GM18505 (cell line): ENCODE data around the gene ATP5F1D.
"Not testable (repeated sequence)": the region's sequence is repeated elsewhere in the genome, so short reads cannot be mapped to it uniquely, and the experiment has no call there.

ENCODE experiments used
- ATAC-seq: cut with Tn5 transposase; IDR thresholded peaks from one replicate; pipeline ENCODE4 v1.9.1; 2021; ENCODE audit not compliant: unreplicated experiment
- POLR2A ChIP-seq: IDR thresholded peaks from 4 replicates; pipeline ENCODE4 v1.6.1; 2011; ENCODE audit warnings: borderline replicate concordance; ENCODE audit not compliant: insufficient read depth, insufficient read length; ENCODE audit errors: extremely low read depth

Gene ATP5F1D

DNA sequence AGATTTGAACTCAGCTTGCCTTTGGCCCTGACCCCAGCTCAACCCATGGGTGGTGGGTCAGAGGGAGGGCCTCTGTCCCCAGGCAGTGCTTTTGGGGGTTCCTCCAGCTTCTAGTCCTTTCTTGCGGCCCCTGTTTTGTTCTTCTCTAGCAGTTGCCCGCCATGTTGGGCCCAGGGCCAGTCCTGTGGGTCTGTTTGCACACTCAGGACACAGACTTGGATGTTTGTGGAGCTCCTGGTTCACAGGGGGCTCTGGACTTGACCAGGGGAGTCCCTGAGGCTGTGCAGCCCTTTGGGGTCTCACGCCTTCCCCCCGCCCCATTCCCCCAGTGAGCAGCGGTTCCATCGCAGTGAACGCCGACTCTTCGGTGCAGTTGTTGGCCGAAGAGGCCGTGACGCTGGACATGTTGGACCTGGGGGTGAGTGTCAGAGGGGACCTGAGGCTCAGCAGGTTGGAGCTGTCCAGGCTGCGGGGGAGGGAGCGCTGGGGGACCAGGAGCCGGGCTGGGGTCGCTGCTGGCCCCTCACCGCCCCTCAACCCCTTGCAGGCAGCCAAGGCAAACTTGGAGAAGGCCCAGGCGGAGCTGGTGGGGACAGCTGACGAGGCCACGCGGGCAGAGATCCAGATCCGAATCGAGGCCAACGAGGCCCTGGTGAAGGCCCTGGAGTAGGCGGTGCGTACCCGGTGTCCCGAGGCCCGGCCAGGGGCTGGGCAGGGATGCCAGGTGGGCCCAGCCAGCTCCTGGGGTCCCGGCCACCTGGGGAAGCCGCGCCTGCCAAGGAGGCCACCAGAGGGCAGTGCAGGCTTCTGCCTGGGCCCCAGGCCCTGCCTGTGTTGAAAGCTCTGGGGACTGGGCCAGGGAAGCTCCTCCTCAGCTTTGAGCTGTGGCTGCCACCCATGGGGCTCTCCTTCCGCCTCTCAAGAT lies 2.5 kb downstream of the ATP5F1D start:
- no peak for ATAC-seq
- no peak for TF ChIP-seq POLR2A

DNA sequence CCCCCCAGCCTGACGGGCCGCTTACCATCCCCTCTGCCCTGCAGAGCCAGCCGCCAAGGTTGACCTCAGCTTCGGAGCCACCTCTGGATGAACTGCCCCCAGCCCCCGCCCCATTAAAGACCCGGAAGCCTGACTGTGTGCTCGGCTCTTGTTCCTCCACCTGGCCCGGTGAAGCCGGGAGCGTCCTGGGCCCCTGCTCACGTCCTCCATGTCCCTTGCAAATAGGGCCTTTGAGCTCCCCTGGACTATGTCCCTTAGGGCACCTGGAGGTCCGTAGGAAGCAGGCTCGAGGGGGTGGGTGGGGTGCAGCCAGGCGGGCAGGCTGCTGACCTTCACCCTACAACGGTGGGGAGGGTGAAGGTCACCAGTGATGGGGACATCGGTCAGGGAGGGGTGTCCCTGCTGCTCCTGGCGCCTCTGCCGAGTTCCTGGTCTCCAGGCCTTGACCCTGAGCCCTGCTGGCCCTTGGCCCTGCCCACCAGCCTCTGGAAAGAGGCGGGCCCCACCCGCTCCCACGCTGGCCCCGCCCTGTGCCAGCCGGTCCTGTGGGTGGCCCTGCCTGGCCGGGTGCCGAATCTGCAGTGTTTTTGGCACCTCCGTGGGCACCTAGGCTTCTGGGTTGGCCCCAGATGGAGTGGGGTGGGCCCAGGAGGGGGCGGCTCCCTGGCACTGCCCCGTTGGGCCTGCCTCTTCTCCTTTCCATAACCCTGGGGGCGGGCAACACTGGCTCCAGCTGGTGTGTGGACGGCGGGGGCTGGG lies 3.3 kb downstream of the ATP5F1D start:
- no peak for ATAC-seq
- TF ChIP-seq POLR2A: no peak

DNA sequence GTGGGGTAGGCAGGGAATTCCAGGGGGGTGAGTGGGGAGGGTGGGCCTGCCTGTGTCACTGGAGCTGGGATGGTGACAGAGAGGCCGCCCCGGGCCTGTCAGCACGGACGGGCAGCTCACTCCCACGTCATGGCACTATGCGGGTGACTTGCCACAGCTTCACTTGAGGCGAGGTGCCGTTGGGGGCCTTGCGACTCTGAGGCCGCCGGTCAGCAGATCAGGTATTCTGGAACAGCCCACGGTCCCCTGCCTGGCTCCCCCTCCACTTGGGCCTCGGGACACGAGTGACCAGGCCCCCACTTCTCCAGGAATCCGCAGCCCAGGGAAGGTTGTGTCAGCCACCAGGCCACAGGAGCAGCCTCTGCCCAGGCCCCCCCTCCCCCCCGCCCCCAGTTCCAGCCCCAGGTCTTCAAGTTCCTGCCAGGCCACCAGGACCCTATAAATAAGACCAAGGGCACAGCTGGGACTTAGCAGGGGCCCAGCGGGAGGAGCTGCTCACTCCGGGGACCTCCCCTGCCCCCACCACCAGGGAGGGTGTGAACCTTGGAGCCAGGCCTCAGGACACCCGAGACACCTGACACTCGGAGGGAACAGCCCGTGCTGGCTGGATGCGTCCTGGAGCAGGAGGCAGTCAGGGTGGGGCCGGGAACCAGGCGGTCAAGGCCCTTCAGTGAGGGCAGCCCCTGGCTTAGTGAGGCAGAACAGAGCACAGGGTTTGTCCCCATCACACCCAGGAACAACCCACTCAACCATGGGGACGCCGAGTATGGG lies 4.1 kb downstream of the ATP5F1D start:
- no peak for TF ChIP-seq POLR2A
- ATAC-seq: no peak

DNA sequence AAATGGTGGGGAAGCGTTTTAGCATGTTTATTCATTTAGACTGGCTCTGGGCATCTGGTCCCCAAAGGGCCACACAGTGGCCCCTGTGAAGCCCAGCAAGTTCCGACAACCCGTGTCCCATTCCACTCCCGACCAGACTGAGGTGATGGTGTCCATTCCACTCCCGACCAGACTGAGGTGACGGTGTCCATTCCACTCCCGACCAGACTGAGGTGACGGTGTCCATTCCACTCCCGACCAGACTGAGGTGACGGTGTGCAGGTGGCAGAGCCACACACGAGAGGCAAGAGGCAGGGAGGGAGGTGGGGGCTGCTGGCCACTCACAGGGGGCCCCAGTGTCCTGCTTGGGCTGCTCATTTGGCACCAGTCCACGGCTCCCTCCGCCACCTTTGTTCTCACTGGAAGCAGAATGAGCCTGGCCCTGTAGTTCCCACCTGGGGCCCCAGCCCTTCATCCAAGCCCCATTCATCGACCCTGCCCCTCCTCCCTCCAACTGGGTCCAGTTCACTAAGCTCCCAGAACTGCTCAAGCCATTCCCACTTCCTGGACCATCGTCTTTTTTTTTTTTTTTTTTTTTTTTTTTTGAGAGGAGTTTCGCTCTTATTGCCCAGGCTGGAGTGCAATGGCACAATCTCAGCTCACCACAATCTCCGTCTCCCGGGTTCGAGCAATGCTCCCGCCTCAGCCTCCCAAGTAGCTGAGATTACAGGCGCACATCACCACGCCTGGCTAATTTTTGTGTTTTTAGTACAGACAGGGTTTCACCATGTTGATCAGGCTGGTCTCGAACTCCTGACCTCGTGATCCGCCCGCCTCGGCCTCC lies 4.9 kb downstream of the ATP5F1D start:
- ATAC-seq: not testable (repeated sequence)

DNA sequence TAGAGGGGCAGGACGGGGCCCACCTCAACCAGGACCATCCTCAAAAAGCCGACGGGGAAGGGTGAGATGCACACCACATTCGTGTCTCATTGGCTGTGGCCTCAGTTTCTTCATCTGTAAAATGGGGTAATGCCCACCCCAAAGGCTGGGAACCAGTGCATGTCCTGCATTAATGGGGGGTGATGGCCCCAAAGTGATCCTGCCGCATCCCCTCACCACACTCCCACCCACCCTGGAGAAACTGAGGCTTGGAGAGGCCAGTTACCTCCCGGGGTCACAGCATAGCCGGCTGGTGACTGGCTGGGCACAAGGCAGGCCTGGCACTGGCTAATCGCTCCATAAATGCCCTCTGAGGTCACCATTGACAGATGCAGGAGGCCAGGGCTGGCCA lies 6.2 kb downstream of the ATP5F1D start:
- ATAC-seq: no peak
- no peak for TF ChIP-seq POLR2A

DNA sequence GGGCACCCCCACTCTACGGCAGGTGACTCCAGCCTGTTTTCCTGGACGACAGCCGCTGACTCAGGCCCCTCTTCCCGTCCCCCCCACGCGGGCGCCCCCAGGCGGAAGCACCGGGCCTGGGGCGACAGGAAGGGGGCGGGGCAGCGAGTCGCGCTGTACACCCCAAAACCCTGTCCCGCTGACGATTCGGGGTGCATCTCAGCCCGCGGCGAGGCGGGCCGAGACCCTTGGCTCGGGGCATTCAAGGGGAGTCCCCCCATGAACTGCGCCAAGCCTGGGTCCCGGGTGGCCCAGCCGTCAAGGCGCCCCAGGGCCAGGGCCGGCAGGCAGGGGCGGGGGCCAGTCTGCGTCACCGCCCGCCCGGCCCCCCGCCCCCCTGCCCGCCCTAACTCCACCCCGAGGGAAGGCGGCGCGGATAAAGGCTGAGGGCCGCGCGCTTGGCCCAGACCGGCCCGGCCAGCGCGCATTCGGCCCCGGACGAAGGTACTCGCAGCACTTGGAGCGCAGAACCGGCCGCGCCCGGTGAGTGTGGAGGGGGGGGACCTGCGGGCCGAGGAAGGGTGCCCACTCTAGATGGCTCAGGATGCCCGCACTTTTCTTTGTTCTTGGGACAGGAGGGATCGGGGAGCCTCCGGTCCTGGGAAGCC lies 6.7 kb downstream of the ATP5F1D start, which contains the start of gene MIDN:
MIDN (plus strand) TSS at position 445 of the 647 bp plus-strand sequence. CDS start 1,714 bp downstream, outside the sequence.
- peak; percentile 7 for ATAC-seq
- peak; percentile 95 for TF ChIP-seq POLR2A

DNA sequence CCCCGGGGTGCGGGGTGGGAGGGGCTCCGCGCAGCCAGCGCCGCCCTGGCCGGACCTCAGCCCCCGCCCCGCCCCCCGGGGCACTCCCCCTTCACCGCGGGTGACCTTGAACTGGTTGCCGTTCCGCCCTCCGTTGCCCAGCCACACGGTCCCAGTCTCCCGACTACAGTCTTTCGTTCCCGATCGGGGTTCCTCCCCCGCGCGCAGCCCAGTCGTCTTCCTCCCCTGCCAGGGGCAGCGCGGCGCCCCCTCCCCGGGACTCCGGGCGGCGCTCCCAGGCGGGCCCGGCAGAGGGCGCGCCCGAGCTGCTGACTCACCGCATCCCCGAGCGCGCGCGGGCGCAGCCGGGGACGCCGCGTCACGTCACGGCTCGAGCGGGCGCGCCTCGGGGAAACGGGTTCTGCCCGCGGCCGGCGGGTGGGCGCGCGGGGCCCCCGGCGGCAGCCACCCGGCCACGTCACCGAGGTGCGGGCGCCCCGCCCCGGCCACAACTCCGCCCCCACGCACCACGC lies 7.3 kb downstream of the ATP5F1D start:
- no peak for TF ChIP-seq POLR2A
- ATAC-seq: peak; percentile 29

DNA sequence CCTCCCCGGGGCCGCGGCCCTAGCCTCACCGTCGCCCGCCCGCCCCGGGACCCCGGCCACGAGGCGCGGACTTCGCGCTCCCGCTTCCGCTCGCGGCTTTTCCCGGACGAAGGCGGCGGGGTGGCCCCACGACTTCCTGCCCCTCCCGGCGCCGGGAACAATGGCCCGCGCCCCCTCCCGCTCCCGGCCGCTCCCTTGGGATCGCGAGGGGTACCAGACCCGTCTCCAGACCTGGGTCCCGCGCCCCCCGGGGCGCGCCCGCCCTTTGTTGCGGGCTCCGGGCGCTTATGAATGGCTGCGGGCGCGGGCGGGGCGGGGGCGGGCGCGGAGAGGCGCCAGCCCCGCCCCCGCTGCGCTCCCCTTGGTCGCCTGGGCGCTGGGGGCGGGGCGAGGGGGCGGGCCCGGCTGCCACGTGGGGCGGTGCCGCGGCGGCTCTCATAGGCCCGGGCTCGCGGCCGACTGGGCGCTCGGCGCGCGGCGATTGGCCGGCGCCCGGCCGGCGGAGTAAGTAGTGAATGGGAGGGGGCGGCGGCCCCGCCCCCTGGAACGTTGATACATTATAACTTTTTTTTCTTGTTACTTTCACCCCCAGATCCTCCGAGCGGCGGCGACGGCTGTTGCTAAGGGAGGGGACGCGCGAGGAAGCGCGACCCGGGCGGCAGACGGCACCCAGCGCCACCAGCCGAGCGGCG lies 7.9 kb downstream of the ATP5F1D start:
- peak; percentile 90 for TF ChIP-seq POLR2A
- peak; percentile 44 for ATAC-seq

DNA sequence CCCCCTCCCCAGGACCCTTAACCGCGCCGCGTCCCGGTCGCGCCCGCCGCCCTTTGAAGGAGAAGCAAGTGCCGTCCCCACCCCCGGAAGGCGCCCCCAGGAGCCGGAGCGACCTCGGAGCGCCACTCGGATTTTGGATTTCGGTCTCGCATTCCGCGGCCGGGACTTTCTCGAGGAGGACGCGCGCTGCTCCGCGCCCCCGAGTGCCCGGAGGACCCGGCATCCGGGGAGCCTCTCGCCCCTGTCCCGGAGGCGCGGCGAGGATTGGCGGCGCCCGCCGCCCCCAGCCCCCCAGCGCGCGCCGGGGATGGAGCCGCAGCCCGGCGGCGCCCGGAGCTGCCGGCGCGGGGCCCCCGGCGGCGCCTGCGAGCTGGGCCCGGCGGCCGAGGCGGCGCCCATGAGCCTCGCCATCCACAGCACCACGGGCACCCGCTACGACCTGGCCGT lies 8.5 kb downstream of the ATP5F1D start:
- no peak for TF ChIP-seq POLR2A
- ATAC-seq: no peak

DNA sequence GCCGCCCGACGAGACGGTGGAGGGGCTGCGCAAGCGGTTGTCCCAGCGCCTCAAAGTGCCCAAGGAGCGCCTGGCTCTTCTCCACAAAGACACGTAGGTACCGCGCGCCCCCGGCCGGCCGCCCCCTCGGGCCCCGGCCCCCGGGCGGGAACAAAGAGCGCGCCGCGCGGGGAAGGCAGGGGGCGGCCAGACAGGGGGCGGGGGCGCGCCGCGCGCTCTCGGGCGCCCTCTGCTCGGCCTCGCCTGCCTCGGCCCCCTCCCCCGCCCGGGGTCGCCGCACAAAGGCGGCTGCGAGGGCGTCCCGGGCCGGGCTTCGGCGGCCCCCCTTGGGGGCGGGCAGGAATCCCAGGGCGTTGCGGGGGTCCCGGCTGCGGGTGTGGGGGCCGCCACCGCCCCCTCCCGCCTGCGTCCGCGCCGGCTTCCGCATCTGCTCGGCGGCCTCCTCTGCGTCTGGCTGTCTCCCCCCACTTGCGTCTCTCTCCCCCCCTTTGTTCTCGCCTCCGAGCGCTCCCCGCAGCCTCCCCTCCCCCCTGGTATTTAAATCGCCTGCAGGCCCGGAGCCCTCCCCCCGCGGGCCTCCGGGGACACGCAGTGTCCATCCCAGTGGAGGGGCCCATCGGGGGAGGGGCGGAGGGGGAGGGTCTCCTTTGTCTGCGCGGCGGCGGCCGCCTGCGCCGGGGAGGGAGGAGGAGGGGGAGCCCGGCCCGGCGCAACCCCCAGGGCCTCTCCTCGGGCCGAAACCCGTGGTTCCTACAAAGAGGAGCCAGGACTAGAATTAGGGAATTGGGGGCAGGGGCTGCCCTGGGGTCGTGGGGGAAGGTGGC lies 9.1 kb downstream of the ATP5F1D start:
- no peak for ATAC-seq

More for the DNA sequence above, 9.1 kb downstream of the ATP5F1D start:
- no peak for TF ChIP-seq POLR2A
